Measurements from ENCODE around the gene RALGPS1.

The RALGPS1 gene

GRCh38 chr9:127174386-127175318, 260.1 kb downstream of the RALGPS1 start:
- DNase-seq (ENCODE audit: low read depth): no peak

GRCh38 chr9:127175319-127175715, 260.7 kb downstream of the RALGPS1 start:
- DNase-seq (ENCODE audit: low read depth): no peak

GRCh38 chr9:127175764-127176163, 261.2 kb downstream of the RALGPS1 start:
- DNase-seq (ENCODE audit: low read depth): no peak

- DNase-seq (ENCODE audit: low read depth): no peak
Measured at GRCh38 chr9:127176631-127177030, 262.0 kb downstream of the RALGPS1 start.

GRCh38 chr9:127177231-127177630, 262.6 kb downstream of the RALGPS1 start:
- no peak for DNase-seq (ENCODE audit: low read depth)

GRCh38 chr9:127177665-127178265, 263.2 kb downstream of the RALGPS1 start:
- no peak for DNase-seq (ENCODE audit: low read depth)

- DNase-seq (ENCODE audit: low read depth): no peak
Measured at GRCh38 chr9:127178686-127179632, 264.4 kb downstream of the RALGPS1 start.

- no peak for DNase-seq (ENCODE audit: low read depth)
Measured at GRCh38 chr9:127179633-127180441, 265.3 kb downstream of the RALGPS1 start.

GRCh38 chr9:127180457-127181314, 266.1 kb downstream of the RALGPS1 start:
- no peak for DNase-seq (ENCODE audit: low read depth)

GRCh38 chr9:127181315-127181580, 266.7 kb downstream of the RALGPS1 start:
- no peak for DNase-seq (ENCODE audit: low read depth)

GRCh38 chr9:127181595-127182190, 267.1 kb downstream of the RALGPS1 start:
- no peak for DNase-seq (ENCODE audit: low read depth)

GRCh38 chr9:127182901-127183746, 268.5 kb downstream of the RALGPS1 start:
- no peak for DNase-seq (ENCODE audit: low read depth)

GRCh38 chr9:127183814-127184582, 269.4 kb downstream of the RALGPS1 start:
- no peak for DNase-seq (ENCODE audit: low read depth)

- no peak for DNase-seq (ENCODE audit: low read depth)
Measured at GRCh38 chr9:127184641-127185040, 270.1 kb downstream of the RALGPS1 start.

- no peak for DNase-seq (ENCODE audit: low read depth)
Measured at GRCh38 chr9:127185181-127185580, 270.6 kb downstream of the RALGPS1 start.

- no peak for DNase-seq (ENCODE audit: low read depth)
Measured at GRCh38 chr9:127185931-127186781, 271.6 kb downstream of the RALGPS1 start.

GRCh38 chr9:127186806-127187205, 272.2 kb downstream of the RALGPS1 start:
- DNase-seq (ENCODE audit: low read depth): no peak

All from CMK (cell line).